MCF 10A (cell line): ENCODE results near the gene RPS16. TPM values are rescaled to one million over a fixed set of nuclear protein-coding genes. Genes with fewer than 3 reads are reported as not detected.

Experiments
- BruUV-seq: library from RNA; stranded (reverse); fragments of 400-500 nt; replicated peaks from 2 replicates; lab custom pipeline; 2021; lab: Mats Ljungman, UMichigan
- CTCF ChIA-PET: fragments of 300-600 bp; sonication (Branson Sonifier 250); formaldehyde crosslinking; extraction: SDS; loops from one replicate; lab custom pipeline; 2021; ENCODE audit warnings: antibody characterized with exemption, inconsistent platforms; lab: Yijun Ruan, JAX
- POLR2A ChIA-PET: fragments of 300-600, 350-650 bp; sonication (Branson Sonifier 250); formaldehyde crosslinking; extraction: SDS; loops from one replicate; lab custom pipeline; 2020; ENCODE audit warnings: antibody characterized with exemption, inconsistent platforms; lab: Yijun Ruan, JAX
- DNase-seq: peaks from one replicate; pipeline ENCODE4 v3.0.0-alpha.2; 2018; ENCODE audit not compliant: unreplicated experiment
- H3K27ac Mint-ChIP-seq: one replicate; pipeline ENCODE4 v1.8.0; 2022; ENCODE audit warnings: mild to moderate bottlenecking, low read depth, mixed read lengths; ENCODE audit not compliant: unreplicated experiment
- H3K27me3 Mint-ChIP-seq: one replicate; pipeline ENCODE4 v1.8.0; 2022; ENCODE audit warnings: mixed read lengths; ENCODE audit not compliant: insufficient read depth, unreplicated experiment
- H3K36me3 Mint-ChIP-seq: one replicate; pipeline ENCODE4 v1.8.0; 2022; ENCODE audit warnings: mild to moderate bottlenecking, moderate library complexity, mixed read lengths; ENCODE audit not compliant: insufficient read depth, unreplicated experiment
- H3K4me1 Mint-ChIP-seq: one replicate; pipeline ENCODE4 v1.8.0; 2022; ENCODE audit warnings: mixed read lengths; ENCODE audit not compliant: insufficient read depth, unreplicated experiment
- H3K4me3 Mint-ChIP-seq: one replicate; pipeline ENCODE4 v1.8.0; 2022; ENCODE audit warnings: mild to moderate bottlenecking, moderate library complexity, mixed read lengths; ENCODE audit not compliant: unreplicated experiment
- H3K9me3 Mint-ChIP-seq: one replicate; pipeline ENCODE4 v1.8.0; 2022; ENCODE audit warnings: mixed read lengths; ENCODE audit not compliant: unreplicated experiment
- intact Hi-C: fragments of 100-400 bp; cut with micrococcal nuclease; formaldehyde crosslinking; loops from 2 replicates; pipeline ENCODE4 v1.14.1; 2022
- total RNA-seq: library from RNA; stranded (reverse); gene quantifications from 2 replicates; pipeline ENCODE4 v1.2.3, GENCODE V29; 2022
- TF ChIP-seq, protein P1 (sequence below): fragments of 200-600 bp; IDR thresholded peaks from one replicate; pipeline ENCODE4 v1.8.0; 2022; ENCODE audit warnings: antibody characterized with exemption, mild to moderate bottlenecking; ENCODE audit not compliant: unreplicated experiment

RPS16 gene
- total RNA-seq, 1 experiment from 2014 or later, result 2,909 TPM

DNA sequence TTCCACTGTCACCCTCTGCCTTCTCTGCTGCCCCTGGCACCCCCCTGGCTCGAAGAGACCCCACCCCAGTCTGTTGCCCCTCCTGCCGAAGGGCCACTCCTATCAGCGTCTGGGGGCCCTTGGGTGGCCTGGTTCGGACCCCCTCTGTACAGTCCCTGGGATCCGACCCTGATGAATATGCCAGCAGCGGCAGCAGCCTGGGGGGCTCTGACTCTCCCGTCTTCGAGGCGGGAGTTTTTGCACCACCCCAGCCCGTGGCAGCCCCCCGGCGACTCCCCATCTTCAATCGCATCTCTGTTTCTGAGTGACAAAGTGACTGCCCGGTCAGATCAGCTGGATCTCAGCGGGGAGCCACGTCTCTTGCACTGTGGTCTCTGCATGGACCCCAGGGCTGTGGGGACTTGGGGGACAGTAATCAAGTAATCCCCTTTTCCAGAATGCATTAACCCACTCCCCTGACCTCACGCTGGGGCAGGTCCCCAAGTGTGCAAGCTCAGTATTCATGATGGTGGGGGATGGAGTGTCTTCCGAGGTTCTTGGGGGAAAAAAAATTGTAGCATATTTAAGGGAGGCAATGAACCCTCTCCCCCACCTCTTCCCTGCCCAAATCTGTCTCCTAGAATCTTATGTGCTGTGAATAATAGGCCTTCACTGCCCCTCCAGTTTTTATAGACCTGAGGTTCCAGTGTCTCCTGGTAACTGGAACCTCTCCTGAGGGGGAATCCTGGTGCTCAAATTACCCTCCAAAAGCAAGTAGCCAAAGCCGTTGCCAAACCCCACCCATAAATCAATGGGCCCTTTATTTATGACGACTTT is 27.1 kb downstream of the RPS16 start:
- Mint-ChIP-seq H3K9me3 (no peaks in the 10 kb centered on the region), H3K27me3 (no peaks in the 10 kb centered on the region), H3K36me3 (peaks cover 66% of the 10 kb centered on the region), H3K27ac (peak overlapping the region; percentile 92), H3K4me3 (peak overlapping the region; percentile 94), H3K4me1 (peaks cover 26% of the 10 kb centered on the region)
- POLR2A ChIA-PET, result interaction anchor here (0.5 to 4.3 kb wide), 10 partner anchors 8 to 1976 kb away, joined by 3 to 121 read pairs (median 6); partner anchors contain the start of genes MED29, PAF1, RPS16 and SAMD4B
- CTCF ChIA-PET, result interaction anchor here (0.6 to 1.9 kb wide), 5 partner anchors 10 to 124 kb away, joined by 3 to 12 read pairs (median 3); partner anchors contain the start of gene EID2B
- no TSS peak for BruUV-seq
- peak; percentile 77 for DNase-seq
- intact Hi-C loops, result no loop called here
- TF ChIP-seq, protein P1, sequence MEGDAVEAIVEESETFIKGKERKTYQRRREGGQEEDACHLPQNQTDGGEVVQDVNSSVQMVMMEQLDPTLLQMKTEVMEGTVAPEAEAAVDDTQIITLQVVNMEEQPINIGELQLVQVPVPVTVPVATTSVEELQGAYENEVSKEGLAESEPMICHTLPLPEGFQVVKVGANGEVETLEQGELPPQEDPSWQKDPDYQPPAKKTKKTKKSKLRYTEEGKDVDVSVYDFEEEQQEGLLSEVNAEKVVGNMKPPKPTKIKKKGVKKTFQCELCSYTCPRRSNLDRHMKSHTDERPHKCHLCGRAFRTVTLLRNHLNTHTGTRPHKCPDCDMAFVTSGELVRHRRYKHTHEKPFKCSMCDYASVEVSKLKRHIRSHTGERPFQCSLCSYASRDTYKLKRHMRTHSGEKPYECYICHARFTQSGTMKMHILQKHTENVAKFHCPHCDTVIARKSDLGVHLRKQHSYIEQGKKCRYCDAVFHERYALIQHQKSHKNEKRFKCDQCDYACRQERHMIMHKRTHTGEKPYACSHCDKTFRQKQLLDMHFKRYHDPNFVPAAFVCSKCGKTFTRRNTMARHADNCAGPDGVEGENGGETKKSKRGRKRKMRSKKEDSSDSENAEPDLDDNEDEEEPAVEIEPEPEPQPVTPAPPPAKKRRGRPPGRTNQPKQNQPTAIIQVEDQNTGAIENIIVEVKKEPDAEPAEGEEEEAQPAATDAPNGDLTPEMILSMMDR, result no peak

DNA sequence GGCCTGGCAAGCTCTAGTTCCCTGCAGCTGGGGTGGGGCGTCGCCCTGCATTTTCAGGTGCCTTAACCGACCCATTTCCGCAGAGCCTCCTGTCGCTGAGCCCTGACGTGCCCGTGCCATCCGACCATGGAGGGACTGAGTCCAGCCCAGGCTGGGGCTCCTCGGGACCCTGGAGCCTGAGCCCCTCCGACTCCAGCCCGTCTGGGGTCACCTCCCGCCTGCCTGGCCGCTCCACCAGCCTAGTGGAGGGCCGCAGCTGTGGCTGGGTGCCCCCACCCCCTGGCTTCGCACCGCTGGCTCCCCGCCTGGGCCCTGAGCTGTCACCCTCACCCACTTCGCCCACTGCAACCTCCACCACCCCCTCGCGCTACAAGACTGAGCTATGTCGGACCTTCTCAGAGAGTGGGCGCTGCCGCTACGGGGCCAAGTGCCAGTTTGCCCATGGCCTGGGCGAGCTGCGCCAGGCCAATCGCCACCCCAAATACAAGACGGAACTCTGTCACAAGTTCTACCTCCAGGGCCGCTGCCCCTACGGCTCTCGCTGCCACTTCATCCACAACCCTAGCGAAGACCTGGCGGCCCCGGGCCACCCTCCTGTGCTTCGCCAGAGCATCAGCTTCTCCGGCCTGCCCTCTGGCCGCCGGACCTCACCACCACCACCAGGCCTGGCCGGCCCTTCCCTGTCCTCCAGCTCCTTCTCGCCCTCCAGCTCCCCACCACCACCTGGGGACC is 27.9 kb downstream of the RPS16 start:
- H3K36me3 Mint-ChIP-seq, result peaks cover 66% of the 10 kb centered on the region
- POLR2A ChIA-PET, result interaction anchor here (0.6 to 4.3 kb wide), 8 partner anchors 11 to 1977 kb away, joined by 3 to 121 read pairs (median 12); partner anchors contain the start of genes MED29, PAF1, RPS16 and SUPT5H
- H3K27me3 Mint-ChIP-seq, result no peaks in the 10 kb centered on the region
- peak overlapping the region; percentile 92 for H3K27ac Mint-ChIP-seq
- TF ChIP-seq, protein P1, result no peak
- CTCF ChIA-PET, result interaction anchor here (0.7 to 1.9 kb wide), 5 partner anchors 10 to 125 kb away, joined by 3 to 12 read pairs (median 4); partner anchors contain the start of gene EID2B
- DNase-seq, result no peak
- BruUV-seq, result no TSS peak
- H3K4me1 Mint-ChIP-seq, result peaks cover 27% of the 10 kb centered on the region
- no peaks in the 10 kb centered on the region for H3K9me3 Mint-ChIP-seq
- intact Hi-C loops, result no loop called here
- H3K4me3 Mint-ChIP-seq, result peak overlapping the region; percentile 94

DNA sequence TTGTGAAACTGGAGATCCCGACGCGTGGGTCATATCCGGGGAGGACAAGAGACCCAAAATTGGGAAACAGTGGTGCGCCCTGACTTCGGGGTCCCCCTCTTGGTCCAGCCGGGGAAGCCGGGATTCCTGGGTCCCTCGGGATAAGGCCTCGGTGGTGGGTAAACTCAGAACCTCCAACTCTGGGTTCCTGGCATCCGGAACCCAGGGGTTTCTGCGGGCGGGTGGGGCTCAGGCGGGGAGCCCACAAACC is 28.4 kb downstream of the RPS16 start:
- peaks cover 65% of the 10 kb centered on the region for H3K36me3 Mint-ChIP-seq
- H3K4me3 Mint-ChIP-seq, result peak overlapping the region; percentile 94
- ChIA-PET CTCF (interaction anchor here (0.7 to 1.9 kb wide), 3 partner anchors 9 to 34 kb away, joined by 4 to 12 read pairs (median 6); no protein-coding TSS in a partner anchor), POLR2A (interaction anchor here (0.6 to 4.3 kb wide), 8 partner anchors 10 to 1309 kb away, joined by 3 to 121 read pairs (median 9); partner anchors contain the start of genes MED29, PAF1, RPS16 and SUPT5H)
- TF ChIP-seq, protein P1, result no peak
- peaks cover 32% of the 10 kb centered on the region for H3K4me1 Mint-ChIP-seq
- peak overlapping the region; percentile 92 for H3K27ac Mint-ChIP-seq
- DNase-seq, result no peak
- no peaks in the 10 kb centered on the region for H3K27me3 Mint-ChIP-seq
- no peaks in the 10 kb centered on the region for H3K9me3 Mint-ChIP-seq
- BruUV-seq, result no TSS peak
- intact Hi-C loops, result no loop called here
